Neural crest cell (in vitro differentiated cells): ENCODE data around the gene ZMIZ1. TPM values are rescaled to one million over a fixed set of nuclear protein-coding genes. Genes with fewer than 3 reads are reported as not detected.

Source experiments
- DNase-seq: peaks from one replicate; pipeline ENCODE4 v3.0.0; 2021; ENCODE audit warnings: low read depth, mixed read lengths, low spot score
- H3K27ac Mint-ChIP-seq: one replicate; pipeline ENCODE4 v1.8.0; 2021; ENCODE audit warnings: mild to moderate bottlenecking, mixed read lengths; ENCODE audit not compliant: unreplicated experiment
- H3K27me3 Mint-ChIP-seq: 2 replicates; pipeline ENCODE4 v1.8.0; 2021; ENCODE audit warnings: low read depth, mild to moderate bottlenecking, mixed read lengths
- H3K36me3 Mint-ChIP-seq: 2 replicates; pipeline ENCODE4 v1.8.0; 2021; ENCODE audit warnings: low read depth, mild to moderate bottlenecking, mixed read lengths
- H3K4me1 Mint-ChIP-seq: 2 replicates; pipeline ENCODE4 v1.8.0; 2021; ENCODE audit warnings: mixed read lengths
- H3K4me3 Mint-ChIP-seq: one replicate; pipeline ENCODE4 v1.8.0; 2021; ENCODE audit warnings: mild to moderate bottlenecking, mixed read lengths
- H3K9me3 Mint-ChIP-seq: 2 replicates; pipeline ENCODE4 v1.8.0; 2021; ENCODE audit warnings: mixed read lengths
- CTCF ChIP-seq: fragments of 200-600 bp; sonication (generic); conservative IDR thresholded peaks from 2 replicates; pipeline ENCODE4 v1.5.0; 2021; ENCODE audit warnings: antibody characterized with exemption, mild to moderate bottlenecking
- total RNA-seq: library from RNA; stranded (reverse); gene quantifications from 2 replicates; pipeline ENCODE4 v1.2.1, GENCODE V29; 2021

Gene ZMIZ1
- total RNA-seq, 1 donor from 2014 or later: 92.0 TPM

GRCh38 chr10:79239924-79240581 is 171.3 kb downstream of the ZMIZ1 start:
- Mint-ChIP-seq H3K27ac (peak overlapping the region; percentile 95), H3K4me3 (peak overlapping the region; percentile 89), H3K36me3 (no peaks in the 10 kb centered on the region), H3K4me1 (peaks cover 80% of the 10 kb centered on the region), H3K27me3 (peaks cover 31% of the 10 kb centered on the region), H3K9me3 (no peaks in the 10 kb centered on the region)
- peak; percentile 76 for DNase-seq
- TF ChIP-seq CTCF: no peak

- TF ChIP-seq CTCF: no peak
- Mint-ChIP-seq H3K27ac (peak overlapping the region; percentile 52), H3K4me3 (peak overlapping the region; percentile 89), H3K4me1 (peaks cover 80% of the 10 kb centered on the region), H3K36me3 (no peaks in the 10 kb centered on the region), H3K9me3 (no peaks in the 10 kb centered on the region), H3K27me3 (peaks cover 27% of the 10 kb centered on the region)
- no peak for DNase-seq
Observed at GRCh38 chr10:79241629-79241989, 172.8 kb downstream of the ZMIZ1 start.

GRCh38 chr10:79241990-79242619 is 173.3 kb downstream of the ZMIZ1 start:
- peaks cover 80% of the 10 kb centered on the region for H3K4me1 Mint-ChIP-seq
- no peak for TF ChIP-seq CTCF
- peaks cover 23% of the 10 kb centered on the region for H3K27me3 Mint-ChIP-seq
- H3K36me3 Mint-ChIP-seq: no peaks in the 10 kb centered on the region
- H3K9me3 Mint-ChIP-seq: no peaks in the 10 kb centered on the region
- peak overlapping the region; percentile 89 for H3K4me3 Mint-ChIP-seq
- H3K27ac Mint-ChIP-seq: peak overlapping the region; percentile 52
- peak; percentile 39 for DNase-seq

GRCh38 chr10:79242620-79243152 is 173.9 kb downstream of the ZMIZ1 start:
- peak; percentile 62 for DNase-seq
- TF ChIP-seq CTCF: no peak
- no peak overlapping the region for H3K27ac Mint-ChIP-seq
- peaks cover 23% of the 10 kb centered on the region for H3K27me3 Mint-ChIP-seq
- H3K4me3 Mint-ChIP-seq: peak overlapping the region; percentile 72
- peaks cover 75% of the 10 kb centered on the region for H3K4me1 Mint-ChIP-seq
- no peaks in the 10 kb centered on the region for H3K9me3 Mint-ChIP-seq
- no peaks in the 10 kb centered on the region for H3K36me3 Mint-ChIP-seq

- no peaks in the 10 kb centered on the region for H3K36me3 Mint-ChIP-seq
- peaks cover 74% of the 10 kb centered on the region for H3K4me1 Mint-ChIP-seq
- no peak for TF ChIP-seq CTCF
- peak overlapping the region; percentile 90 for H3K4me3 Mint-ChIP-seq
- DNase-seq: peak; percentile 45
- H3K27me3 Mint-ChIP-seq: peaks cover 23% of the 10 kb centered on the region
- H3K9me3 Mint-ChIP-seq: no peaks in the 10 kb centered on the region
- peak overlapping the region; percentile 92 for H3K27ac Mint-ChIP-seq
Observed at GRCh38 chr10:79243181-79244067, 174.7 kb downstream of the ZMIZ1 start.
